PFSK-1 (cell line): Measurements from ENCODE around the gene LIG3.

Experiments used
- POLR2AphosphoS5 ChIP-seq: IDR thresholded peaks from 2 replicates; pipeline ENCODE4 v1.6.1; 2012; ENCODE audit warnings: low read depth, mild to moderate bottlenecking, control low read depth, low read length, moderate library complexity
- SIN3A ChIP-seq: IDR thresholded peaks from 2 replicates; pipeline ENCODE4 v1.6.1; 2012; ENCODE audit warnings: mild to moderate bottlenecking, low read length, moderate library complexity, borderline replicate concordance; ENCODE audit not compliant: insufficient read depth
- TAF1 ChIP-seq: IDR thresholded peaks from 2 replicates; pipeline ENCODE4 v1.6.1; 2012; ENCODE audit warnings: low read length, control low read depth, borderline replicate concordance; ENCODE audit not compliant: insufficient read depth

- TF ChIP-seq TAF1 (no peak), SIN3A (no peak), POLR2AphosphoS5 (no peak)
Observed at GRCh38 chr17:35011671-35012216, 31.4 kb downstream of the LIG3 start.
